Activated CD4-positive, alpha-beta T cell treated with anti-CD3 and anti-CD28 coated beads, Interleukin-10, Interleukin-2, amounts not matched to agents 100 ng/mL and 50 ng/mL, durations not matched to agents 16 hours and 8 hours (primary cell): ENCODE data around the gene VSIG10L2.

Source experiments
- DNase-seq: peaks from one replicate; pipeline ENCODE4 v3.0.0-alpha.2; 2020

Gene VSIG10L2

GRCh38 chr11:125930076-125930450 is 15.8 kb upstream of the VSIG10L2 start:
- DNase-seq, result no peak

GRCh38 chr11:125931116-125931515 is 14.7 kb upstream of the VSIG10L2 start:
- no peak for DNase-seq

- no peak for DNase-seq
Measured at GRCh38 chr11:125931668-125932067, 14.2 kb upstream of the VSIG10L2 start.

- DNase-seq, result no peak
Measured at GRCh38 chr11:125932301-125932700, 13.5 kb upstream of the VSIG10L2 start.

- no peak for DNase-seq
Measured at GRCh38 chr11:125933030-125933813, 12.6 kb upstream of the VSIG10L2 start.

- DNase-seq, result no peak
Measured at GRCh38 chr11:125934473-125934872, 11.4 kb upstream of the VSIG10L2 start.

GRCh38 chr11:125935056-125935455 is 10.8 kb upstream of the VSIG10L2 start:
- no peak for DNase-seq

- DNase-seq, result no peak
Measured at GRCh38 chr11:125935618-125936199, 10.1 kb upstream of the VSIG10L2 start.

- DNase-seq, result no peak
Measured at GRCh38 chr11:125938418-125938817, 7.4 kb upstream of the VSIG10L2 start.

- DNase-seq, result no peak
Measured at GRCh38 chr11:125939081-125939521, 6.7 kb upstream of the VSIG10L2 start.

GRCh38 chr11:125940145-125940544 is 5.7 kb upstream of the VSIG10L2 start:
- no peak for DNase-seq

GRCh38 chr11:125941267-125941618 is 4.6 kb upstream of the VSIG10L2 start:
- no peak for DNase-seq

GRCh38 chr11:125941619-125942611 is 3.9 kb upstream of the VSIG10L2 start:
- peak; percentile 48 for DNase-seq

GRCh38 chr11:125942771-125943428 is 2.9 kb upstream of the VSIG10L2 start:
- DNase-seq, result no peak

GRCh38 chr11:125943661-125944349 is 2.0 kb upstream of the VSIG10L2 start:
- DNase-seq, result no peak

GRCh38 chr11:125944350-125945010 is 1.4 kb upstream of the VSIG10L2 start:
- no peak for DNase-seq

- no peak for DNase-seq
Measured at GRCh38 chr11:125945011-125945796, 640 bp upstream of the VSIG10L2 start.

- no peak for DNase-seq
Measured at GRCh38 chr11:125946712-125947418, 1.0 kb downstream of the VSIG10L2 start.

- no peak for DNase-seq
Measured at GRCh38 chr11:125947419-125948277, 1.8 kb downstream of the VSIG10L2 start.
